ENCODE data around the gene COL15A1.

DNA sequence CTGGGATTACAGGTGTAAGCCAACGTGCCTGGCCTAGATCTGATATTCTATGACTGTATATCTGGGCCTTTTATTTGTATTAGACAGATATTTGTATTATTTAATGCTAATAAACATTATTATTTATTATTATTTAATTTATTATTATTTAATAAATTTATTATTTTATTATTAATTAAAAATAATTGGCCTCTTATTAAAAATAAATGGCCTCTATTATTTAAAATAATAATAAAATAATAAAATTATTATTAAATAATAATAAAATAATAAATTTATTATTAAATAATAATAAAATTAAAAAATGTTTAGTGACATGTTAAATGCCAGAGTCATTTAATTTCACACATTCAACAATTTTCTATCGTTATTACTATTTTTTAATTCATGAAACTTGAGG lies 9.8 kb upstream of the COL15A1 start:
- TF ChIP-seq FOXM1 (IDR thresholded peaks at IDR 0.05; ENCODE audit: borderline replicate concordance) (no peak), ELF4 (IDR thresholded peaks at IDR 0.05) (no peak), SUZ12 (IDR thresholded peaks at IDR 0.05) (no peak), SP1 (IDR thresholded peaks at IDR 0.05) (no peak), CTBP1 (IDR thresholded peaks at IDR 0.05; ENCODE audit: borderline replicate concordance) (no peak), ARNT (IDR thresholded peaks at IDR 0.05) (no peak), FOXA1 (IDR thresholded peaks at IDR 0.05) (no peak)
